Gastroesophageal sphincter (tissue), 3 donors: Measurements from ENCODE around the gene CTBP1.

ENCODE experiments used
- CTCF ChIP-seq, 4 experiments: fragments of 200-600 bp in 2 of 4; fragments of 450-650 bp in 2 of 4; sonication (generic) in 1 of 4; IDR thresholded peaks; one replicate each; pipeline ENCODE4 v1.5.1; 2017 to 2019; ENCODE audit warnings: antibody characterized with exemption in 4 of 4, mild to moderate bottlenecking in 2 of 4, moderate library complexity in 2 of 4
- EP300 ChIP-seq: sonication (generic); formaldehyde crosslinking; IDR thresholded peaks from one replicate; pipeline ENCODE4 v1.6.1; 2017; ENCODE audit warnings: antibody characterized with exemption, mild to moderate bottlenecking
- POLR2A ChIP-seq, 2 donors: fragments of 450-650 bp; IDR thresholded peaks; one replicate each; pipeline ENCODE4 v1.6.1; 2017; ENCODE audit warnings: antibody characterized with exemption in 2 of 2, mild to moderate bottlenecking in 2 of 2, moderate library complexity in 1 of 2
- POLR2AphosphoS5 ChIP-seq: sonication (generic); formaldehyde crosslinking; IDR thresholded peaks from one replicate; pipeline ENCODE4 v1.6.1; 2017; ENCODE audit warnings: antibody characterized with exemption

- TF ChIP-seq POLR2AphosphoS5: peak; percentile 70
- peak in 2 of 4 experiments; percentile 17 to 31 for TF ChIP-seq CTCF (IDR thresholded peaks at IDR 0.05)
- no peak for TF ChIP-seq POLR2A (IDR thresholded peaks at IDR 0.05)
- no peak for TF ChIP-seq EP300
These were observed 54.7 kb downstream of the CTBP1 start for GRCh38 chr4:1194010-1194900.
